Tongue (tissue), 2 donors: ENCODE measurements around the gene RBM4. TPM values are rescaled to one million over a fixed set of nuclear protein-coding genes. Genes with fewer than 3 reads are reported as not detected.

Experiments used
- DNase-seq: peaks from one replicate; pipeline ENCODE4 v3.0.0-alpha.2; 2015
- total RNA-seq: library from RNA; depleted of rRNA; stranded (reverse); fragments of >200 nt; gene quantifications from one replicate; pipeline ENCODE4 v1.2.3, GENCODE V29; 2014

Gene RBM4
- total RNA-seq, 1 donor from 2014 or later = 137 TPM

GRCh38 chr11:66653123-66653522 is 14.6 kb downstream of the RBM4 start:
- DNase-seq = no peak

GRCh38 chr11:66659763-66660162 is 21.3 kb downstream of the RBM4 start:
- no peak for DNase-seq

- no peak for DNase-seq
Observed at GRCh38 chr11:66663741-66664296, 25.3 kb downstream of the RBM4 start.

GRCh38 chr11:66665369-66665768 is 26.9 kb downstream of the RBM4 start:
- no peak for DNase-seq

GRCh38 chr11:66670816-66671215 is 32.3 kb downstream of the RBM4 start:
- no peak for DNase-seq

GRCh38 chr11:66674964-66675602 is 36.6 kb downstream of the RBM4 start:
- DNase-seq = no peak

GRCh38 chr11:66676282-66676919 is 37.9 kb downstream of the RBM4 start:
- DNase-seq = no peak

GRCh38 chr11:66676931-66677598 is 38.6 kb downstream of the RBM4 start:
- DNase-seq = no peak

GRCh38 chr11:66677599-66678375 is 39.3 kb downstream of the RBM4 start, which contains the start of gene RBM4B:
Gene RBM4B, minus strand, starts transcription at chr11:66677887. Its CDS starts 808 bp downstream, at chr11:66677079.
- DNase-seq = peak; percentile 98

- no peak for DNase-seq
Observed at GRCh38 chr11:66680966-66681645, 42.6 kb downstream of the RBM4 start.

- no peak for DNase-seq
Observed at GRCh38 chr11:66683877-66684276, 45.4 kb downstream of the RBM4 start.

- DNase-seq = no peak
Observed at GRCh38 chr11:66684635-66685034, 46.1 kb downstream of the RBM4 start.

- DNase-seq = no peak
Observed at GRCh38 chr11:66685276-66686099, 47.0 kb downstream of the RBM4 start.

GRCh38 chr11:66686100-66686785 is 47.7 kb downstream of the RBM4 start:
- peak; percentile 57 for DNase-seq

GRCh38 chr11:66686801-66687750 is 48.6 kb downstream of the RBM4 start:
- no peak for DNase-seq

GRCh38 chr11:66687831-66688281 is 49.4 kb downstream of the RBM4 start:
- DNase-seq = no peak

GRCh38 chr11:66688561-66689534 is 50.3 kb downstream of the RBM4 start:
- DNase-seq = no peak
